SK-N-MC (cell line): ENCODE data around the gene TBL3.
A peak's percentile ranks its signal among the peaks of the same experiment; 100 is the strongest.

Experiments used
- DNase-seq: peaks from one replicate; pipeline ENCODE4 v3.0.0-alpha.2; 2011; ENCODE audit warnings: low read depth, low spot score
- H3K27ac ChIP-seq: fragments of 200-600 bp; sonication (generic); 2 replicates; pipeline ENCODE4 v1.5.1; 2016; ENCODE audit warnings: mixed run types
- H3K36me3 ChIP-seq: fragments of 200-600 bp; sonication (generic); 2 replicates; pipeline ENCODE4 v1.6.1; 2017; ENCODE audit warnings: antibody characterized with exemption, low read length, mixed read lengths; ENCODE audit not compliant: insufficient read depth
- H3K4me3 ChIP-seq: fragments of 200-600 bp; sonication (generic); 2 replicates; pipeline ENCODE4 v1.5.1; 2016
- H3K9ac ChIP-seq: fragments of 200-600 bp; sonication (generic); 2 replicates; pipeline ENCODE4 v1.8.0; 2017; ENCODE audit warnings: mixed run types, mixed read lengths; ENCODE audit not compliant: insufficient read length
- H3K9me3 ChIP-seq: fragments of 200-600 bp; sonication (generic); 2 replicates; pipeline ENCODE4 v1.6.1; 2017; ENCODE audit warnings: low read depth, mild to moderate bottlenecking, antibody characterized with exemption, low read length, moderate library complexity, mixed read lengths
- EZH2 ChIP-seq: fragments of 200-600 bp; sonication (generic); IDR thresholded peaks from one replicate; pipeline ENCODE4 v1.6.1; 2017; ENCODE audit warnings: antibody characterized with exemption
- FOXP2 ChIP-seq: optimal IDR thresholded peaks from 2 replicates; pipeline ENCODE3; 2011; ENCODE audit warnings: mild to moderate bottlenecking, moderate library complexity; ENCODE audit not compliant: insufficient read depth; ENCODE audit errors: extremely low read length, control extremely low read depth
- POLR2AphosphoS5 ChIP-seq: IDR thresholded peaks from 2 replicates; pipeline ENCODE4 v1.6.1; 2012; ENCODE audit warnings: mild to moderate bottlenecking, low read depth, low read length, borderline replicate concordance

Gene TBL3

DNA sequence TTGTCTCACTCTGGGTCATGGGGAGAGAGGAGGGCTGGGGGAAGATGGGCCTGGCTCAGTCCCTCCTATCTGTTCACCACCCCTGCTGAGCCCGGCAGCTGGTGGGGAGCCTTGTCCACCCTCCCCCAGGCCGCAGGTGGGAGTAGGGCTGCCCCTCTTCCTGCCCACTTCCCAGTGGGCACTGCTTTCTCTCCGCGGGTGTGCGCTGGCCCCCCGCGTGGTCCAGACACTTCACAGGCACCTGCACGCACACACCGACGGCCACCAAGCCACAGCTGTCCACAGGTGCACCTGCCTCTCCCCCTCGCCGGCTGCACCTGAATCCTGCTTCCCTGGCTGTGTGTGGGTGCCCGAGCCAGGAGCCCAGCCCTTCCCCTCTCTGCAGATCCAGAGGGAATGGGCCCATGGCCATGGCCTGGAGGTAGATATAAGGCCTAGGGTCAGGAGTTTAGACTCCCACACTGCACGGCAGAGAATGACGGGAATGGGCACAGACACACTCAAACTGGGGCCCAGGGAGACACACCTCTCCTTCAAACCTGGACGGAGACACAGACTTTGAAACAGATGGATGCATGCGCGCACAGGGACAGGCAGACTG lies 56.9 kb downstream of the TBL3 start:
- Histone ChIP-seq H3K36me3 (no peaks in the 10 kb centered on the region), H3K9ac (no peak overlapping the region), H3K4me3 (no peak overlapping the region), H3K9me3 (no peaks in the 10 kb centered on the region), H3K27ac (no peak overlapping the region)
- no peak for TF ChIP-seq FOXP2
- no peak for TF ChIP-seq EZH2
- TF ChIP-seq POLR2AphosphoS5: no peak
- DNase-seq: no peak

DNA sequence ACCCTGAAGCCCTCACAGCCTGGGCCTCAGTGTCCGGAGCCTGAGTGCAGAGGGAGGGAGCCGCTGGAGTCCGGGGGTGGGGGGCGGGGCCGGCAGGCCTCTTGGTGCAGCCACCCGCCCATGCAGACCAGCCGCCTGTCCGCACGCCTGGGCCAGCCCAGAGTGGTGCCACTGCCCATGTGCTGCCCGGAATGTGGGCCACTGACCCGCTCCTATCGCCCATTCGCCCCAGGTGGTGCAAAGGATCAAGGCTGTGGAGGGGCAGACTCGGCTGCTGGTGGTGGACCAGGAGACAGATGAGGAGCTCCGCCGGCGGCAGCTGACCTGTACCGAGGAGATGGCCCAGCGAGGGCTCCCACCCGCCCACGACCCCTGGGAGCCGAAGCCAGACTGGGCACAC lies 57.5 kb downstream of the TBL3 start:
- Histone ChIP-seq H3K27ac (no peak overlapping the region), H3K9ac (no peak overlapping the region), H3K4me3 (no peak overlapping the region), H3K36me3 (no peaks in the 10 kb centered on the region), H3K9me3 (no peaks in the 10 kb centered on the region)
- DNase-seq: no peak
- TF ChIP-seq FOXP2 (no peak), POLR2AphosphoS5 (no peak)

DNA sequence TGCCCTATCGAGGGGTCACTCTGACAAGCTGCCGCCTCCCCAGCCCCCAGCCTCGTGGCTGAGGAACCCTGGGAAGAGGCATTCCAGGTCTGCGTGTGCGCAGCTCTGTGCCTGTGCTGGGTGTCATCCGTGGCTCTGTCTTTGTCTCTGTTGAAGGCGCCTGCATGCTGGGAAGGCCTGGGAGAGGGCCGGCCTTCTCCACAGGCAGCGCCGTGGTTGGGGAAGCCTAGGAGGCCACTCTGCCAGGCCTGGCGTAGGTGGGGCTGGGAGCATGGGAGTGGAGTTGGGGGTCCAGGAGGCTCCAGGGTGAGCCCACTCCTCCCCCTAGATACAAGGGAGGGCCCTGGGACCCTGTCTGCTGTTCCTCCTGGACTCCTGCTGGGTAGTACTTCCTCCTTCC lies 58.2 kb downstream of the TBL3 start:
- no peak for DNase-seq
- H3K9ac ChIP-seq: no peak overlapping the region
- no peak overlapping the region for H3K4me3 ChIP-seq
- no peaks in the 10 kb centered on the region for H3K36me3 ChIP-seq
- TF ChIP-seq FOXP2 (no peak), EZH2 (no peak), POLR2AphosphoS5 (no peak)
- H3K27ac ChIP-seq: peak overlapping the region; percentile 80; the same call in 1 of the 2 replicates
- H3K9me3 ChIP-seq: no peaks in the 10 kb centered on the region

DNA sequence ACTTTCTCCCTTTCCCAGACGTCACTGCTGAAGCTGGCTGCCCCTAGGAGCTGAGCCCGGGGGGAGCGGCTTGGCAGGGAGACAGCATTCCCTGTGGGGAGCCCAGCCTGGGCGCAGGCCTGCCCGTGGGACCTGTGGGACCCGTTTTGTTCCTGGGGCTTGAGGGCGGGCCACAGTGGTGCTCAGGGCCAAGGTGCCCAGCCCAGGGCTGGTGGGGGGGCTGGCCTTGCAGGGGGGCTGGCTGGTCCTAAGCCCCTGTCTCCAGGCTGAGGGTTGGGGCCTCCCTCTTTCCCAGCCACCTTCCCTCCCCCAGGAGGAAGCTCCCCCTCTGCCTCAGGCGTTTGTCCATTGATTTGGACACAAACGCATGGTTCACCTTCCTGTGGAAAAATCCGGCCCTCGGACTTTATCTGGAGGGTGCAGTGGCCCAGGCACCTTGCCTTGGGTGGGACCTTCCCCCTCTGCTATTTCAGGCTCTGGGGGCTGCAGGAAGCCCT lies 59.3 kb downstream of the TBL3 start:
- H3K9me3 ChIP-seq: no peaks in the 10 kb centered on the region
- H3K4me3 ChIP-seq: no peak overlapping the region
- TF ChIP-seq EZH2 (no peak), FOXP2 (no peak), POLR2AphosphoS5 (no peak)
- no peak for DNase-seq
- H3K36me3 ChIP-seq: no peaks in the 10 kb centered on the region
- H3K27ac ChIP-seq: peak overlapping the region; percentile 80
- no peak overlapping the region for H3K9ac ChIP-seq
